ENCODE results near the gene CYP21A2. TPM values are rescaled to one million over a fixed set of nuclear protein-coding genes. Genes with fewer than 3 reads are reported as not detected.
"Not testable (repeated sequence)": the region's sequence is repeated elsewhere in the genome, so short reads cannot be mapped to it uniquely, and the experiment has no call there.

Gene CYP21A2
- total RNA-seq, 1 donor from 2014 or later: 0.30 TPM

GRCh38 chr6:32045811-32046449 is 7.7 kb downstream of the CYP21A2 start:
- no peak overlapping the region for H3K4me3 Mint-ChIP-seq (ENCODE audit: unreplicated experiment)
- no peaks in the 10 kb centered on the region for H3K9me3 Mint-ChIP-seq (ENCODE audit: unreplicated experiment)
- no peaks in the 10 kb centered on the region for H3K36me3 Mint-ChIP-seq (ENCODE audit: unreplicated experiment)
- no peak for DNase-seq (ENCODE audit: extremely low spot score, unreplicated experiment)
- no peaks in the 10 kb centered on the region for H3K27me3 Mint-ChIP-seq (ENCODE audit: unreplicated experiment)
- H3K27ac Mint-ChIP-seq (ENCODE audit: unreplicated experiment): peak overlapping the region; percentile 94
- no peak for TF ChIP-seq CTCF (IDR thresholded peaks at IDR 0.05)
- H3K4me1 Mint-ChIP-seq (ENCODE audit: unreplicated experiment): peaks cover 26% of the 10 kb centered on the region

GRCh38 chr6:32046450-32047083 is 8.4 kb downstream of the CYP21A2 start:
- Mint-ChIP-seq H3K9me3 (ENCODE audit: unreplicated experiment) (no peaks in the 10 kb centered on the region), H3K4me1 (ENCODE audit: unreplicated experiment) (peaks cover 26% of the 10 kb centered on the region), H3K4me3 (ENCODE audit: unreplicated experiment) (no peak overlapping the region), H3K36me3 (ENCODE audit: unreplicated experiment) (no peaks in the 10 kb centered on the region), H3K27ac (ENCODE audit: unreplicated experiment) (peak overlapping the region; percentile 94), H3K27me3 (ENCODE audit: unreplicated experiment) (no peaks in the 10 kb centered on the region)
- DNase-seq (ENCODE audit: extremely low spot score, unreplicated experiment): no peak
- TF ChIP-seq CTCF (IDR thresholded peaks at IDR 0.05): peak; percentile 40

GRCh38 chr6:32047084-32047478 is 8.9 kb downstream of the CYP21A2 start:
- H3K4me3 Mint-ChIP-seq (ENCODE audit: unreplicated experiment): no peak overlapping the region
- H3K4me1 Mint-ChIP-seq (ENCODE audit: unreplicated experiment): peaks cover 26% of the 10 kb centered on the region

GRCh38 chr6:32047539-32047854 is 9.3 kb downstream of the CYP21A2 start:
- H3K4me3 Mint-ChIP-seq (ENCODE audit: unreplicated experiment): no peak overlapping the region
- DNase-seq (ENCODE audit: extremely low spot score, unreplicated experiment): no peak
- H3K9me3 Mint-ChIP-seq (ENCODE audit: unreplicated experiment): no peaks in the 10 kb centered on the region
- H3K36me3 Mint-ChIP-seq (ENCODE audit: unreplicated experiment): no peaks in the 10 kb centered on the region
- no peak for TF ChIP-seq CTCF (IDR thresholded peaks at IDR 0.05)
- H3K27me3 Mint-ChIP-seq (ENCODE audit: unreplicated experiment): peaks cover 3% of the 10 kb centered on the region
- peaks cover 26% of the 10 kb centered on the region for H3K4me1 Mint-ChIP-seq (ENCODE audit: unreplicated experiment)
- H3K27ac Mint-ChIP-seq (ENCODE audit: unreplicated experiment): peak overlapping the region; percentile 94

More at GRCh38 chr6:32047084-32047478, 8.9 kb downstream of the CYP21A2 start:
- Mint-ChIP-seq H3K36me3 (ENCODE audit: unreplicated experiment) (no peaks in the 10 kb centered on the region), H3K27me3 (ENCODE audit: unreplicated experiment) (peaks cover 3% of the 10 kb centered on the region), H3K27ac (ENCODE audit: unreplicated experiment) (peak overlapping the region; percentile 94), H3K9me3 (ENCODE audit: unreplicated experiment) (no peaks in the 10 kb centered on the region)
- TF ChIP-seq CTCF (IDR thresholded peaks at IDR 0.05): no peak
- no peak for DNase-seq (ENCODE audit: extremely low spot score, unreplicated experiment)

- DNase-seq (ENCODE audit: extremely low spot score, unreplicated experiment): peak; percentile 88
- Mint-ChIP-seq H3K4me3 (ENCODE audit: unreplicated experiment) (no peak overlapping the region), H3K9me3 (ENCODE audit: unreplicated experiment) (no peaks in the 10 kb centered on the region), H3K4me1 (ENCODE audit: unreplicated experiment) (peaks cover 26% of the 10 kb centered on the region), H3K36me3 (ENCODE audit: unreplicated experiment) (no peaks in the 10 kb centered on the region), H3K27ac (ENCODE audit: unreplicated experiment) (peak overlapping the region; percentile 94), H3K27me3 (ENCODE audit: unreplicated experiment) (peaks cover 3% of the 10 kb centered on the region)
- TF ChIP-seq CTCF (IDR thresholded peaks at IDR 0.05): peak; percentile 79
Observed at GRCh38 chr6:32047855-32048766, 9.9 kb downstream of the CYP21A2 start.

- not testable (repeated sequence) for H3K9me3 Mint-ChIP-seq (ENCODE audit: unreplicated experiment); H3K36me3 Mint-ChIP-seq (ENCODE audit: unreplicated experiment); H3K27ac Mint-ChIP-seq (ENCODE audit: unreplicated experiment); H3K27me3 Mint-ChIP-seq (ENCODE audit: unreplicated experiment); H3K4me3 Mint-ChIP-seq (ENCODE audit: unreplicated experiment)
- H3K4me1 Mint-ChIP-seq (ENCODE audit: unreplicated experiment): peaks cover 26% of the 10 kb centered on the region
- DNase-seq (ENCODE audit: extremely low spot score, unreplicated experiment): peak; percentile 81
Observed at GRCh38 chr6:32049149-32049548, 10.9 kb downstream of the CYP21A2 start.

- DNase-seq (ENCODE audit: extremely low spot score, unreplicated experiment); H3K27ac Mint-ChIP-seq (ENCODE audit: unreplicated experiment); H3K27me3 Mint-ChIP-seq (ENCODE audit: unreplicated experiment); H3K9me3 Mint-ChIP-seq (ENCODE audit: unreplicated experiment); H3K4me3 Mint-ChIP-seq (ENCODE audit: unreplicated experiment); H3K36me3 Mint-ChIP-seq (ENCODE audit: unreplicated experiment): not testable (repeated sequence)
- peaks cover 26% of the 10 kb centered on the region for H3K4me1 Mint-ChIP-seq (ENCODE audit: unreplicated experiment)
Observed at GRCh38 chr6:32049736-32050135, 11.5 kb downstream of the CYP21A2 start.
